Measurements from ENCODE around the gene EPHA3. TPM values are rescaled to one million over a fixed set of nuclear protein-coding genes. Genes with fewer than 3 reads are reported as not detected.
A peak's percentile ranks its signal among the peaks of the same experiment; 100 is the strongest.

The EPHA3 gene
- total RNA-seq, 1 donor, result 10.9 TPM

DNA sequence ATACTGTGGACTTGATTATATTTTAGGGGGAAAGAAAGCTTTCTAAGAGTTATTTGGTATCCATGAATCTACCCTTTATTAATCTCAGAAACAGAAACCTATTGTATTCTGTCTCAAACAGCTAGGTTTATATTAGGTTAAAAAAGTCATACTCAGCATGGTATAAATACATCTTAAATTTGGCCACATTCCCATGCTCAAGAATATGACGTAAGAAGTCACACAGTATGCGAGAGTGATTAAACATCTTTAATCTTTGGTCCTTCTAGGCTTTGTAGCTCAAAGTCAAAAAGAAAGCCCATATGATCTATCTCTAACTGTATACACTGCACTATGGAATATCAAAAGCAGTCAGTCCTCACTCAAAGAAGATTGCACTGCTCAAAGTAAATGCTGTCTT is 131.4 kb downstream of the EPHA3 start:
- DNase-seq (ENCODE audit: insufficient read length, low spot score, missing footprints), result no peak
- no peak overlapping the region for H3K4me3 ChIP-seq (ENCODE audit: insufficient read depth, low read length)
- no peaks in the 10 kb centered on the region for H3K4me1 ChIP-seq (ENCODE audit: insufficient read depth, low read length)
- no peak overlapping the region for H3K4me2 ChIP-seq (ENCODE audit: insufficient read depth, low read length)
- no peaks in the 10 kb centered on the region for H3K79me2 ChIP-seq (ENCODE audit: insufficient read depth, low read length)
- no peak overlapping the region for H3K27ac ChIP-seq (ENCODE audit: low read depth, low read length)
- no peaks in the 10 kb centered on the region for H3K27me3 ChIP-seq (ENCODE audit: insufficient read depth, low read length)
- H2AFZ ChIP-seq (ENCODE audit: low read length), result no peak overlapping the region
- H3K9me3 ChIP-seq (ENCODE audit: low read depth, low read length), result no peaks in the 10 kb centered on the region
- H4K20me1 ChIP-seq (ENCODE audit: insufficient read depth, low read length), result no peaks in the 10 kb centered on the region
- no peaks in the 10 kb centered on the region for H3K36me3 ChIP-seq (ENCODE audit: insufficient read depth, low read length)
- TF ChIP-seq CTCF (IDR thresholded peaks at IDR 0.05; ENCODE audit: extremely low read depth, low read depth, low read length), result no peak

GRCh38 chr3:89239774-89240173 is 132.4 kb downstream of the EPHA3 start:
- DNase-seq (ENCODE audit: insufficient read length, low spot score, missing footprints), result no peak
- Histone ChIP-seq H3K27me3 (ENCODE audit: insufficient read depth, low read length) (no peaks in the 10 kb centered on the region), H4K20me1 (ENCODE audit: insufficient read depth, low read length) (no peaks in the 10 kb centered on the region), H3K4me1 (ENCODE audit: insufficient read depth, low read length) (no peaks in the 10 kb centered on the region), H3K27ac (ENCODE audit: low read depth, low read length) (no peak overlapping the region), H3K4me3 (ENCODE audit: insufficient read depth, low read length) (no peak overlapping the region), H3K36me3 (ENCODE audit: insufficient read depth, low read length) (no peaks in the 10 kb centered on the region), H3K9me3 (ENCODE audit: low read depth, low read length) (no peaks in the 10 kb centered on the region), H2AFZ (ENCODE audit: low read length) (no peak overlapping the region), H3K4me2 (ENCODE audit: insufficient read depth, low read length) (no peak overlapping the region), H3K79me2 (ENCODE audit: insufficient read depth, low read length) (no peaks in the 10 kb centered on the region)
- TF ChIP-seq CTCF (IDR thresholded peaks at IDR 0.05; ENCODE audit: extremely low read depth, low read depth, low read length), result no peak

- DNase-seq (ENCODE audit: insufficient read length, low spot score, missing footprints), result no peak
- Histone ChIP-seq H3K4me2 (ENCODE audit: insufficient read depth, low read length) (no peak overlapping the region), H3K9me3 (ENCODE audit: low read depth, low read length) (no peaks in the 10 kb centered on the region), H2AFZ (ENCODE audit: low read length) (no peak overlapping the region), H4K20me1 (ENCODE audit: insufficient read depth, low read length) (no peaks in the 10 kb centered on the region), H3K4me1 (ENCODE audit: insufficient read depth, low read length) (no peaks in the 10 kb centered on the region), H3K36me3 (ENCODE audit: insufficient read depth, low read length) (no peaks in the 10 kb centered on the region), H3K4me3 (ENCODE audit: insufficient read depth, low read length) (no peak overlapping the region), H3K27me3 (ENCODE audit: insufficient read depth, low read length) (no peaks in the 10 kb centered on the region), H3K79me2 (ENCODE audit: insufficient read depth, low read length) (no peaks in the 10 kb centered on the region), H3K27ac (ENCODE audit: low read depth, low read length) (no peak overlapping the region)
- no peak for TF ChIP-seq CTCF (IDR thresholded peaks at IDR 0.05; ENCODE audit: extremely low read depth, low read depth, low read length)
These were observed 138.2 kb downstream of the EPHA3 start for GRCh38 chr3:89245612-89246011.

GRCh38 chr3:89246326-89246725 is 138.9 kb downstream of the EPHA3 start:
- Histone ChIP-seq H3K4me1 (ENCODE audit: insufficient read depth, low read length) (no peaks in the 10 kb centered on the region), H4K20me1 (ENCODE audit: insufficient read depth, low read length) (no peaks in the 10 kb centered on the region), H3K36me3 (ENCODE audit: insufficient read depth, low read length) (no peaks in the 10 kb centered on the region), H3K4me3 (ENCODE audit: insufficient read depth, low read length) (no peak overlapping the region), H2AFZ (ENCODE audit: low read length) (no peak overlapping the region), H3K9me3 (ENCODE audit: low read depth, low read length) (no peaks in the 10 kb centered on the region), H3K4me2 (ENCODE audit: insufficient read depth, low read length) (no peak overlapping the region), H3K27ac (ENCODE audit: low read depth, low read length) (no peak overlapping the region), H3K27me3 (ENCODE audit: insufficient read depth, low read length) (no peaks in the 10 kb centered on the region), H3K79me2 (ENCODE audit: insufficient read depth, low read length) (no peaks in the 10 kb centered on the region)
- TF ChIP-seq CTCF (IDR thresholded peaks at IDR 0.05; ENCODE audit: extremely low read depth, low read depth, low read length), result peak; percentile 20
- DNase-seq (ENCODE audit: insufficient read length, low spot score, missing footprints), result no peak

All from osteoblast (primary cell).